Esophagus muscularis mucosa (tissue), 4 donors: ENCODE results near the gene CRTAP.

ENCODE experiments used
- EP300 ChIP-seq: sonication (generic); formaldehyde crosslinking; IDR thresholded peaks from one replicate; pipeline ENCODE4 v1.6.1; 2017; ENCODE audit warnings: antibody characterized with exemption
- POLR2A ChIP-seq: fragments of 450-650 bp; IDR thresholded peaks from one replicate; pipeline ENCODE4 v1.6.1; 2017; ENCODE audit warnings: antibody characterized with exemption, moderate library complexity, mild to moderate bottlenecking, low read depth
- POLR2AphosphoS5 ChIP-seq, 2 donors: sonication (generic); formaldehyde crosslinking; IDR thresholded peaks; one replicate each; pipeline ENCODE4 v1.6.1; 2017; ENCODE audit warnings: antibody characterized with exemption in 2 of 2
- TF ChIP-seq, protein P1 (sequence below), 3 experiments: fragments of 200-600 bp in 2 of 3; fragments of 450-650 bp in 1 of 3; sonication (generic) in 2 of 3; IDR thresholded peaks; one replicate each; pipeline ENCODE4 v1.5.1; 2017 to 2019; ENCODE audit warnings: antibody characterized with exemption in 3 of 3, mild to moderate bottlenecking in 2 of 3, moderate library complexity in 1 of 3

DNA sequence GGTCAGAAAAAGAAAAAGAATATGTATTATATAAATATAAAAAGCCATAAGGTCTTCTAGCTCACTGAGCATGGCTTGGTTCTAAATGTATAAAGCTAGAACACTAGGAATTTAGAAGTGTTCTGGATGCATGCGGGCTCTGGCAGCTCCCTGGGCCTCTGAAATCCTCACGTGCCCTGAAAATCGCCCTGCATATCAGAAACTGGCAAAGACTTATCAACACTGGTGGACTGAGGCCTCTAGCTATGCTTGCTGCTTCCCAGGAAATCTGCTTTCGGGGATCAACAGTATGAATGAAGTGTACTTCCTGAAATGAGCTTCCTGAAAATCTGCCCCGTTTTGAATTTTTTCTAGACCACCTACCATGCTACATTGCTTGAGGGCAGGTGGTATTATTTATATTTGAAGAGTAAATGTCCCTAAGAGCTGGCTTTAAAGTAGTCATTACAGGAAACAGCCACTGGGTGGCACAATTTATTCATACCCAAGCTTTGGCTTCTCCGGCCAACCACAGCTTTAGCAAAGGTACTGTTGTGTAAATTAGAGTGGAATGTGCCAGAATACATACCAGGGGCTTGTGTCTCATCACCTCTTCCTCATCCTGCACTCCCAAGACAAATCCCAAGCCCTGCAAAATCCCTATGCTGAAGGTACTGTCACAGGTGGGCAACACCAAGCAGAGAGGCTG is 17.7 kb downstream of the CRTAP start:
- TF ChIP-seq, protein P1, sequence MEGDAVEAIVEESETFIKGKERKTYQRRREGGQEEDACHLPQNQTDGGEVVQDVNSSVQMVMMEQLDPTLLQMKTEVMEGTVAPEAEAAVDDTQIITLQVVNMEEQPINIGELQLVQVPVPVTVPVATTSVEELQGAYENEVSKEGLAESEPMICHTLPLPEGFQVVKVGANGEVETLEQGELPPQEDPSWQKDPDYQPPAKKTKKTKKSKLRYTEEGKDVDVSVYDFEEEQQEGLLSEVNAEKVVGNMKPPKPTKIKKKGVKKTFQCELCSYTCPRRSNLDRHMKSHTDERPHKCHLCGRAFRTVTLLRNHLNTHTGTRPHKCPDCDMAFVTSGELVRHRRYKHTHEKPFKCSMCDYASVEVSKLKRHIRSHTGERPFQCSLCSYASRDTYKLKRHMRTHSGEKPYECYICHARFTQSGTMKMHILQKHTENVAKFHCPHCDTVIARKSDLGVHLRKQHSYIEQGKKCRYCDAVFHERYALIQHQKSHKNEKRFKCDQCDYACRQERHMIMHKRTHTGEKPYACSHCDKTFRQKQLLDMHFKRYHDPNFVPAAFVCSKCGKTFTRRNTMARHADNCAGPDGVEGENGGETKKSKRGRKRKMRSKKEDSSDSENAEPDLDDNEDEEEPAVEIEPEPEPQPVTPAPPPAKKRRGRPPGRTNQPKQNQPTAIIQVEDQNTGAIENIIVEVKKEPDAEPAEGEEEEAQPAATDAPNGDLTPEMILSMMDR (IDR thresholded peaks at IDR 0.05), result peak; percentile 67 to 79 (median 73)
- no peak for TF ChIP-seq POLR2A
- TF ChIP-seq POLR2AphosphoS5 (IDR thresholded peaks at IDR 0.05), result no peak
- TF ChIP-seq EP300, result no peak
